Esophagus muscularis mucosa (tissue), 4 donors: ENCODE results near the gene SLC22A2.

ENCODE experiments used
- EP300 ChIP-seq: sonication (generic); formaldehyde crosslinking; IDR thresholded peaks from one replicate; pipeline ENCODE4 v1.6.1; 2017; ENCODE audit warnings: antibody characterized with exemption
- POLR2A ChIP-seq: fragments of 450-650 bp; IDR thresholded peaks from one replicate; pipeline ENCODE4 v1.6.1; 2017; ENCODE audit warnings: antibody characterized with exemption, moderate library complexity, mild to moderate bottlenecking, low read depth
- POLR2AphosphoS5 ChIP-seq, 2 donors: sonication (generic); formaldehyde crosslinking; IDR thresholded peaks; one replicate each; pipeline ENCODE4 v1.6.1; 2017; ENCODE audit warnings: antibody characterized with exemption in 2 of 2
- TF ChIP-seq, protein P1 (sequence below), 3 experiments: fragments of 200-600 bp in 2 of 3; fragments of 450-650 bp in 1 of 3; sonication (generic) in 2 of 3; IDR thresholded peaks; one replicate each; pipeline ENCODE4 v1.5.1; 2017 to 2019; ENCODE audit warnings: antibody characterized with exemption in 3 of 3, mild to moderate bottlenecking in 2 of 3, moderate library complexity in 1 of 3

DNA sequence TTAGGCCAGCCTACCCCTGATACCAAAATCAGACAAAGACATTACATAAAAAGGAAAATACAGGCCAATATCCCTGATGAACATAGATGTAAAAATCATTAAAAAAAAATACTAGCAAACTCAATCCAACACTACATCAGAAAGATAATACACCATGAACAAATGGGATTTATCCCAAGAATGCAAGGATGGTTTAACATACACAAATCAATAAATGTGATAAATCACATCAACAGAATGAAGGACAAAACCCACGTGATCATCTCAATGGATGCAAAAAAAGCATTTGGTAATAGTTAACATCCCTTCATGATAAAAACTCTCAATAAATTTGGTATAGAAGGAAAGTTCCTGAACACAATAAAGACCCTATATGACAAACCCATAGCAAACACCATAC is 63.8 kb downstream of the SLC22A2 start:
- TF ChIP-seq, protein P1, sequence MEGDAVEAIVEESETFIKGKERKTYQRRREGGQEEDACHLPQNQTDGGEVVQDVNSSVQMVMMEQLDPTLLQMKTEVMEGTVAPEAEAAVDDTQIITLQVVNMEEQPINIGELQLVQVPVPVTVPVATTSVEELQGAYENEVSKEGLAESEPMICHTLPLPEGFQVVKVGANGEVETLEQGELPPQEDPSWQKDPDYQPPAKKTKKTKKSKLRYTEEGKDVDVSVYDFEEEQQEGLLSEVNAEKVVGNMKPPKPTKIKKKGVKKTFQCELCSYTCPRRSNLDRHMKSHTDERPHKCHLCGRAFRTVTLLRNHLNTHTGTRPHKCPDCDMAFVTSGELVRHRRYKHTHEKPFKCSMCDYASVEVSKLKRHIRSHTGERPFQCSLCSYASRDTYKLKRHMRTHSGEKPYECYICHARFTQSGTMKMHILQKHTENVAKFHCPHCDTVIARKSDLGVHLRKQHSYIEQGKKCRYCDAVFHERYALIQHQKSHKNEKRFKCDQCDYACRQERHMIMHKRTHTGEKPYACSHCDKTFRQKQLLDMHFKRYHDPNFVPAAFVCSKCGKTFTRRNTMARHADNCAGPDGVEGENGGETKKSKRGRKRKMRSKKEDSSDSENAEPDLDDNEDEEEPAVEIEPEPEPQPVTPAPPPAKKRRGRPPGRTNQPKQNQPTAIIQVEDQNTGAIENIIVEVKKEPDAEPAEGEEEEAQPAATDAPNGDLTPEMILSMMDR (IDR thresholded peaks at IDR 0.05): no peak
- TF ChIP-seq POLR2A: no peak
- no peak for TF ChIP-seq POLR2AphosphoS5 (IDR thresholded peaks at IDR 0.05)
- TF ChIP-seq EP300: no peak
